Neural progenitor cell (in vitro differentiated cells): Measurements from ENCODE around the gene WFS1. TPM values are rescaled to one million over a fixed set of nuclear protein-coding genes. Genes with fewer than 3 reads are reported as not detected.

ENCODE experiments used
- DNase-seq: peaks from one replicate; pipeline ENCODE4 v3.0.0-alpha.2; 2016; ENCODE audit warnings: low spot score
- H2AFZ ChIP-seq: fragments of 200-600 bp; sonication (generic); replicated peaks from 2 replicates; pipeline ENCODE4 v1.6.1; 2016; ENCODE audit warnings: antibody characterized with exemption
- H3F3A ChIP-seq: fragments of 200-600 bp; sonication (generic); 2 replicates; pipeline ENCODE4 v1.6.1; 2016; ENCODE audit warnings: antibody characterized with exemption, low read depth
- H3K27ac ChIP-seq: fragments of 200-600 bp; sonication (generic); 2 replicates; pipeline ENCODE4 v1.5.1; 2016; ENCODE audit warnings: mild to moderate bottlenecking
- H3K27me3 ChIP-seq: fragments of 200-600 bp; sonication (generic); 2 replicates; pipeline ENCODE4 v1.6.1; 2016; ENCODE audit warnings: mild to moderate bottlenecking, moderate library complexity
- H3K36me3 ChIP-seq: fragments of 200-600 bp; sonication (generic); 2 replicates; pipeline ENCODE4 v1.5.1; 2016
- H3K4me1 ChIP-seq: fragments of 200-600 bp; sonication (generic); 2 replicates; pipeline ENCODE4 v1.6.1; 2016; ENCODE audit warnings: mixed run types
- H3K4me2 ChIP-seq: fragments of 200-600 bp; sonication (generic); 2 replicates; pipeline ENCODE4 v1.6.1; 2016
- H3K4me3 ChIP-seq: fragments of 200-600 bp; sonication (generic); 2 replicates; pipeline ENCODE4 v1.5.1; 2016
- H3K79me2 ChIP-seq: fragments of 200-600 bp; sonication (generic); 2 replicates; pipeline ENCODE4 v1.6.1; 2016; ENCODE audit warnings: low read depth
- H3K9ac ChIP-seq: fragments of 200-600 bp; sonication (generic); 2 replicates; pipeline ENCODE4 v1.6.1; 2016
- H3K9me3 ChIP-seq: fragments of 200-600 bp; sonication (generic); 2 replicates; pipeline ENCODE4 v1.5.1; 2016; ENCODE audit warnings: low read depth
- H4K20me1 ChIP-seq: fragments of 200-600 bp; sonication (generic); 2 replicates; pipeline ENCODE4 v1.6.1; 2016; ENCODE audit warnings: low read depth
- H3K27ac Mint-ChIP-seq: 3 replicates; pipeline ENCODE4 v1.8.0; 2021; ENCODE audit warnings: mixed read lengths
- H3K27me3 Mint-ChIP-seq: 2 replicates; pipeline ENCODE4 v1.8.0; 2022; ENCODE audit warnings: low read depth, mild to moderate bottlenecking, inconsistent platforms, moderate library complexity, mixed read lengths; ENCODE audit not compliant: insufficient read depth
- H3K36me3 Mint-ChIP-seq: 3 replicates; pipeline ENCODE4 v1.8.0; 2021; ENCODE audit warnings: mixed read lengths
- H3K4me1 Mint-ChIP-seq: 3 replicates; pipeline ENCODE4 v1.8.0; 2021; ENCODE audit warnings: mixed read lengths
- H3K4me3 Mint-ChIP-seq: 3 replicates; pipeline ENCODE4 v1.8.0; 2021; ENCODE audit warnings: mild to moderate bottlenecking, moderate library complexity, mixed read lengths
- H3K9me3 Mint-ChIP-seq: 3 replicates; pipeline ENCODE4 v1.8.0; 2020; ENCODE audit warnings: mixed read lengths
- EZH2 ChIP-seq: fragments of 200-600 bp; sonication (generic); IDR thresholded peaks from 2 replicates; pipeline ENCODE4 v1.6.1; 2017; ENCODE audit warnings: antibody characterized with exemption, mild to moderate bottlenecking, moderate library complexity
- EZH2phosphoT487 ChIP-seq: fragments of 200-600 bp; sonication (generic); IDR thresholded peaks from 2 replicates; pipeline ENCODE4 v1.6.1; 2017; ENCODE audit warnings: antibody characterized with exemption
- total RNA-seq: library from RNA; depleted of rRNA; stranded (reverse); fragments of >200 nt; gene quantifications from 2 replicates; pipeline ENCODE4 v1.2.3, GENCODE V29; 2015; ENCODE audit warnings: low replicate concordance
- TF ChIP-seq, protein P1 (sequence below): fragments of 200-600 bp; sonication (generic); IDR thresholded peaks from 2 replicates; pipeline ENCODE4 v1.5.1; 2017; ENCODE audit warnings: antibody characterized with exemption, mild to moderate bottlenecking

WFS1 gene
- total RNA-seq, 1 donor from 2014 or later = 8.8 TPM

GRCh38 chr4:6278801-6279197 is 9.1 kb downstream of the WFS1 start:
- no peaks in the 10 kb centered on the region for H3K9me3 ChIP-seq
- Mint-ChIP-seq H3K4me3 (no peak overlapping the region), H3K27ac (peak overlapping the region; percentile 48), H3K36me3 (peaks cover 4% of the 10 kb centered on the region), H3K4me1 (peaks cover 30% of the 10 kb centered on the region), H3K9me3 (no peaks in the 10 kb centered on the region), H3K27me3 (peaks cover 5% of the 10 kb centered on the region)
- no peak overlapping the region for H3K4me3 ChIP-seq
- no peak for DNase-seq
- TF ChIP-seq, protein P1, sequence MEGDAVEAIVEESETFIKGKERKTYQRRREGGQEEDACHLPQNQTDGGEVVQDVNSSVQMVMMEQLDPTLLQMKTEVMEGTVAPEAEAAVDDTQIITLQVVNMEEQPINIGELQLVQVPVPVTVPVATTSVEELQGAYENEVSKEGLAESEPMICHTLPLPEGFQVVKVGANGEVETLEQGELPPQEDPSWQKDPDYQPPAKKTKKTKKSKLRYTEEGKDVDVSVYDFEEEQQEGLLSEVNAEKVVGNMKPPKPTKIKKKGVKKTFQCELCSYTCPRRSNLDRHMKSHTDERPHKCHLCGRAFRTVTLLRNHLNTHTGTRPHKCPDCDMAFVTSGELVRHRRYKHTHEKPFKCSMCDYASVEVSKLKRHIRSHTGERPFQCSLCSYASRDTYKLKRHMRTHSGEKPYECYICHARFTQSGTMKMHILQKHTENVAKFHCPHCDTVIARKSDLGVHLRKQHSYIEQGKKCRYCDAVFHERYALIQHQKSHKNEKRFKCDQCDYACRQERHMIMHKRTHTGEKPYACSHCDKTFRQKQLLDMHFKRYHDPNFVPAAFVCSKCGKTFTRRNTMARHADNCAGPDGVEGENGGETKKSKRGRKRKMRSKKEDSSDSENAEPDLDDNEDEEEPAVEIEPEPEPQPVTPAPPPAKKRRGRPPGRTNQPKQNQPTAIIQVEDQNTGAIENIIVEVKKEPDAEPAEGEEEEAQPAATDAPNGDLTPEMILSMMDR = no peak
- TF ChIP-seq EZH2phosphoT487 (no peak), EZH2 (no peak)
- no peak overlapping the region for H3K4me2 ChIP-seq
- no peaks in the 10 kb centered on the region for H3K36me3 ChIP-seq
- peaks cover 12% of the 10 kb centered on the region for H4K20me1 ChIP-seq
- no peaks in the 10 kb centered on the region for H3F3A ChIP-seq
- no peaks in the 10 kb centered on the region for H3K27me3 ChIP-seq
- no peak overlapping the region for H2AFZ ChIP-seq
- no peak overlapping the region for H3K9ac ChIP-seq
- H3K4me1 ChIP-seq = no peaks in the 10 kb centered on the region
- no peak overlapping the region for H3K27ac ChIP-seq
- peaks cover under 1% of the 10 kb centered on the region for H3K79me2 ChIP-seq

- H3K9me3 ChIP-seq = no peaks in the 10 kb centered on the region
- no peaks in the 10 kb centered on the region for H3K79me2 ChIP-seq
- H4K20me1 ChIP-seq = peaks cover 12% of the 10 kb centered on the region
- H2AFZ ChIP-seq = no peak overlapping the region
- Mint-ChIP-seq H3K9me3 (no peaks in the 10 kb centered on the region), H3K36me3 (peaks cover 4% of the 10 kb centered on the region), H3K27me3 (peaks cover 5% of the 10 kb centered on the region), H3K4me3 (no peak overlapping the region), H3K27ac (no peak overlapping the region), H3K4me1 (peaks cover 22% of the 10 kb centered on the region)
- H3K4me3 ChIP-seq = no peak overlapping the region
- H3K27me3 ChIP-seq = no peaks in the 10 kb centered on the region
- no peak overlapping the region for H3K4me2 ChIP-seq
- no peaks in the 10 kb centered on the region for H3K4me1 ChIP-seq
- TF ChIP-seq EZH2phosphoT487 = no peak
- TF ChIP-seq, protein P1 = no peak
- no peak for TF ChIP-seq EZH2
- H3K9ac ChIP-seq = no peak overlapping the region
- H3F3A ChIP-seq = no peaks in the 10 kb centered on the region
- H3K36me3 ChIP-seq = no peaks in the 10 kb centered on the region
- DNase-seq = no peak
- no peak overlapping the region for H3K27ac ChIP-seq
These were observed 10.1 kb downstream of the WFS1 start for GRCh38 chr4:6279582-6280289.

GRCh38 chr4:6280365-6280996 is 10.8 kb downstream of the WFS1 start:
- Histone ChIP-seq H3K4me3 (no peak overlapping the region), H3F3A (no peaks in the 10 kb centered on the region), H3K36me3 (no peaks in the 10 kb centered on the region), H3K9me3 (no peaks in the 10 kb centered on the region), H3K27me3 (no peaks in the 10 kb centered on the region), H3K9ac (no peak overlapping the region), H2AFZ (no peak overlapping the region), H3K27ac (no peak overlapping the region), H3K4me1 (no peaks in the 10 kb centered on the region), H3K4me2 (no peak overlapping the region), H4K20me1 (peaks cover 8% of the 10 kb centered on the region), H3K79me2 (no peaks in the 10 kb centered on the region)
- DNase-seq = no peak
- H3K4me3 Mint-ChIP-seq = peak overlapping the region; percentile 15
- peaks cover 17% of the 10 kb centered on the region for H3K4me1 Mint-ChIP-seq
- H3K27ac Mint-ChIP-seq = no peak overlapping the region
- TF ChIP-seq EZH2phosphoT487 (no peak), EZH2 (no peak)
- TF ChIP-seq, protein P1 = no peak
- peaks cover 4% of the 10 kb centered on the region for H3K36me3 Mint-ChIP-seq
- H3K9me3 Mint-ChIP-seq = no peaks in the 10 kb centered on the region
- H3K27me3 Mint-ChIP-seq = peaks cover 7% of the 10 kb centered on the region
